K562 (cell line): ENCODE measurements around the gene BANP. TPM values are rescaled to one million over a fixed set of nuclear protein-coding genes. Genes with fewer than 3 reads are reported as not detected.

Experiments used
- HLTF ChIP-seq: fragments of 450-650 bp; IDR thresholded peaks from 2 replicates; pipeline ENCODE4 v1.6.1; 2016
- MYNN ChIP-seq, 2 experiments: sonication (generic); formaldehyde crosslinking in 1 of 2; IDR thresholded peaks; 2 replicates each; pipeline versions ENCODE4 v1.5.0 to v1.6.1; 2016 to 2020; ENCODE audit warnings: antibody characterized with exemption in 1 of 2, missing genetic modification reagents in 1 of 2
- OTX1 ChIP-seq: fragments of 450-650 bp; formaldehyde crosslinking; IDR thresholded peaks from 2 replicates; pipeline ENCODE4 v1.4.0; 2022; ENCODE audit warnings: mild to moderate bottlenecking
- RNF2 ChIP-seq: sonication (generic); IDR thresholded peaks from 2 replicates; pipeline ENCODE4 v1.6.1; 2016
- SNIP1 ChIP-seq: fragments of 450-650 bp; IDR thresholded peaks from 2 replicates; pipeline ENCODE4 v1.7.1; 2017; ENCODE audit warnings: low read depth, mild to moderate bottlenecking
- SP1 ChIP-seq: sonication (generic); formaldehyde crosslinking; IDR thresholded peaks from 2 replicates; pipeline ENCODE4 v1.8.1; 2022; ENCODE audit warnings: mild to moderate bottlenecking, missing genetic modification reagents
- SREBF2 ChIP-seq: sonication (generic); formaldehyde crosslinking; IDR thresholded peaks from 2 replicates; pipeline ENCODE4 v1.4.0; 2020; ENCODE audit warnings: mild to moderate bottlenecking, missing genetic modification reagents
- SRSF7 ChIP-seq: fragments of 200-400 bp; formaldehyde crosslinking; optimal IDR thresholded peaks from 2 replicates; pipeline ENCODE3; 2017; ENCODE audit warnings: mild to moderate bottlenecking, low read depth, low read length
- XRCC5 ChIP-seq: fragments of 200-400 bp; formaldehyde crosslinking; IDR thresholded peaks from 2 replicates; pipeline ENCODE4 v1.6.1; 2017; ENCODE audit warnings: low read depth, mild to moderate bottlenecking, low read length
- YBX1 ChIP-seq: fragments of 450-650 bp; IDR thresholded peaks from 2 replicates; pipeline ENCODE4 v1.7.1; 2016; ENCODE audit warnings: mild to moderate bottlenecking
- ZBTB7A ChIP-seq: IDR thresholded peaks from 2 replicates; pipeline ENCODE4 v1.6.1; 2011; ENCODE audit warnings: low read depth, mild to moderate bottlenecking, low read length, moderate library complexity, borderline replicate concordance; ENCODE audit not compliant: control insufficient read depth
- ZNF696 ChIP-seq: fragments of 250-450 bp; sonication (Bioruptor Pico); conservative IDR thresholded peaks from 2 replicates; pipeline ENCODE4 v1.4.0; 2020; ENCODE audit warnings: mild to moderate bottlenecking, moderate library complexity
- polyA plus RNA-seq, 8 experiments: library from polyadenylated mRNA; depleted of rRNA in 4 of 8; stranded (reverse) in 5 of 8; unstranded in 3 of 8; fragments of >200 nt; fragmentation: Nextera tagmentation in 2 of 8; fragmentation: Illumina TruSeq in 1 of 8; extraction: Ambion mirVana in 2 of 8; extraction: Trizol in 1 of 8; gene quantifications; 2 replicates each; pipeline versions ENCODE4 v1.2.1 to v1.2.3, GENCODE V29; 2011 to 2014; ENCODE audit warnings: inconsistent platforms in 1 of 8, missing spikeins in 1 of 8
- total RNA-seq, 7 experiments: library from RNA; depleted of rRNA in 6 of 7; stranded (reverse); fragments of >200 nt in 6 of 7; fragmentation: Illumina TruSeq in 2 of 7; extraction: Trizol in 2 of 7; gene quantifications; 2 replicates each; pipeline versions ENCODE4 v1.2.1 to v1.2.3, GENCODE V29; 2011 to 2021; ENCODE audit warnings: low replicate concordance in 1 of 7
- TF ChIP-seq, protein P1 (sequence below): fragments of 450-650 bp; IDR thresholded peaks from 2 replicates; pipeline ENCODE4 v1.6.1; 2016; ENCODE audit warnings: mild to moderate bottlenecking
- TF ChIP-seq, protein P2 (sequence below): IDR thresholded peaks from 3 replicates; pipeline ENCODE4 v1.6.1; 2011; ENCODE audit warnings: borderline replicate concordance, mild to moderate bottlenecking, moderate library complexity; ENCODE audit not compliant: insufficient read length; ENCODE audit errors: extremely low read depth
- TF ChIP-seq, protein P3 (sequence below): fragments of 450-650 bp; IDR thresholded peaks from 2 replicates; pipeline ENCODE4 v1.6.1; 2016; ENCODE audit warnings: low read depth, mild to moderate bottlenecking, moderate library complexity
- TF ChIP-seq, protein P4 (sequence below): fragments of 250-450 bp; sonication (Bioruptor Pico); IDR thresholded peaks from 2 replicates; pipeline ENCODE4 v1.4.0; 2020

The BANP gene
- total and polyA plus RNA-seq, 9 of the 15 experiments (the other 6 are each of a cell fraction or from before 2014, with no cell fraction given) = 4.6 to 22.1 (median 15.6) TPM

DNA sequence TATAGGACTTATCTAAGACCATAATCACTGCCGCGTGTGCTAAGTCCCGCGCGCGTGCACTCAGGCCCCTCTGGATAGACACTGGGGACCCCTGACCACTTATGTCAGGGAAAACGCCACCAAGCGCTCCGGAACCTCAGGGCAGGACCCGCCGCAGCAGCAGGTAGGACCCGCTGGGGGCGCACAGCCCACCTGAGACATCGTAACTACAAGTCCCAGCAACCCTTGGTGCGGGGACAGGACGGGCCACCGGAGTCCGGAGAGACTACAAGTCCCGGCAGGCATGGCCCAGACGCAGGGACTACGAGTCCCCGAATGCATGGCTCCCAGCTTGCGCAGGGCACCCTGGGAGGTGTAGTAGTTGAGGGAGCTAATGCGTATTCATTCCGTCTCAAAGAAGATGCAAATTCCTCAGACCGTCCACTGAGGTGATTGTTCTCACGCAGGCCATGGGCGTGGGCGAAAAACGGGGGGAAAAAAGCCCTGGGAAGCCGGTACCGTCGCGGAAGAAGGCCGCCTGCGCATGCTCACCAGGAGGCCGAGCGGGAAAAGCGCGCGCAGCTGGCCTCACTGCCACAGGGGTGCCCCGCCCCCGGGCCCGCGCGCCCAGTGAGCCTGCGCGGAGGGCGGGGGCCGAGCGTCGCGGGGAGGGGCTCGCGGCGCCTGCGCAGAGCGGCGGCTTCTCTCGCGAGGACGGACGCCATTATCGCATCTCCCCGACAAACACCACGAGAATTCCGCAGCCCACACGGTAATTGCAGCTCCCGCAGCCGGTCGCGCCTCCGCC is at the start of gene BANP (continued):
- TF ChIP-seq, protein P1, sequence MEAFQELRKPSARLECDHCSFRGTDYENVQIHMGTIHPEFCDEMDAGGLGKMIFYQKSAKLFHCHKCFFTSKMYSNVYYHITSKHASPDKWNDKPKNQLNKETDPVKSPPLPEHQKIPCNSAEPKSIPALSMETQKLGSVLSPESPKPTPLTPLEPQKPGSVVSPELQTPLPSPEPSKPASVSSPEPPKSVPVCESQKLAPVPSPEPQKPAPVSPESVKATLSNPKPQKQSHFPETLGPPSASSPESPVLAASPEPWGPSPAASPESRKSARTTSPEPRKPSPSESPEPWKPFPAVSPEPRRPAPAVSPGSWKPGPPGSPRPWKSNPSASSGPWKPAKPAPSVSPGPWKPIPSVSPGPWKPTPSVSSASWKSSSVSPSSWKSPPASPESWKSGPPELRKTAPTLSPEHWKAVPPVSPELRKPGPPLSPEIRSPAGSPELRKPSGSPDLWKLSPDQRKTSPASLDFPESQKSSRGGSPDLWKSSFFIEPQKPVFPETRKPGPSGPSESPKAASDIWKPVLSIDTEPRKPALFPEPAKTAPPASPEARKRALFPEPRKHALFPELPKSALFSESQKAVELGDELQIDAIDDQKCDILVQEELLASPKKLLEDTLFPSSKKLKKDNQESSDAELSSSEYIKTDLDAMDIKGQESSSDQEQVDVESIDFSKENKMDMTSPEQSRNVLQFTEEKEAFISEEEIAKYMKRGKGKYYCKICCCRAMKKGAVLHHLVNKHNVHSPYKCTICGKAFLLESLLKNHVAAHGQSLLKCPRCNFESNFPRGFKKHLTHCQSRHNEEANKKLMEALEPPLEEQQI = no peak; the same call in 1 of the 2 replicates
- TF ChIP-seq SREBF2 (CRISPR knock-in tag) (no peak), HLTF (no peak), SP1 (CRISPR knock-in tag) (peak; percentile 90), YBX1 (no peak), MYNN (IDR thresholded peaks at IDR 0.05) (no peak), MYNN (CRISPR knock-in tag; IDR thresholded peaks at IDR 0.05) (no peak), XRCC5 (peak; percentile 98), OTX1 (CRISPR knock-in tag) (0 out of 2 replicates have a peak, but pooled peaks have one; percentile 66), RNF2 (peak; percentile 85), SRSF7 (no peak), ZBTB7A (peak; percentile 98), SNIP1 (no peak), ZNF696 (CRISPR knock-in tag) (no peak)
- TF ChIP-seq, protein P2, sequence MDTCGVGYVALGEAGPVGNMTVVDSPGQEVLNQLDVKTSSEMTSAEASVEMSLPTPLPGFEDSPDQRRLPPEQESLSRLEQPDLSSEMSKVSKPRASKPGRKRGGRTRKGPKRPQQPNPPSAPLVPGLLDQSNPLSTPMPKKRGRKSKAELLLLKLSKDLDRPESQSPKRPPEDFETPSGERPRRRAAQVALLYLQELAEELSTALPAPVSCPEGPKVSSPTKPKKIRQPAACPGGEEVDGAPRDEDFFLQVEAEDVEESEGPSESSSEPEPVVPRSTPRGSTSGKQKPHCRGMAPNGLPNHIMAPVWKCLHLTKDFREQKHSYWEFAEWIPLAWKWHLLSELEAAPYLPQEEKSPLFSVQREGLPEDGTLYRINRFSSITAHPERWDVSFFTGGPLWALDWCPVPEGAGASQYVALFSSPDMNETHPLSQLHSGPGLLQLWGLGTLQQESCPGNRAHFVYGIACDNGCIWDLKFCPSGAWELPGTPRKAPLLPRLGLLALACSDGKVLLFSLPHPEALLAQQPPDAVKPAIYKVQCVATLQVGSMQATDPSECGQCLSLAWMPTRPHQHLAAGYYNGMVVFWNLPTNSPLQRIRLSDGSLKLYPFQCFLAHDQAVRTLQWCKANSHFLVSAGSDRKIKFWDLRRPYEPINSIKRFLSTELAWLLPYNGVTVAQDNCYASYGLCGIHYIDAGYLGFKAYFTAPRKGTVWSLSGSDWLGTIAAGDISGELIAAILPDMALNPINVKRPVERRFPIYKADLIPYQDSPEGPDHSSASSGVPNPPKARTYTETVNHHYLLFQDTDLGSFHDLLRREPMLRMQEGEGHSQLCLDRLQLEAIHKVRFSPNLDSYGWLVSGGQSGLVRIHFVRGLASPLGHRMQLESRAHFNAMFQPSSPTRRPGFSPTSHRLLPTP = no peak
- TF ChIP-seq, protein P3, sequence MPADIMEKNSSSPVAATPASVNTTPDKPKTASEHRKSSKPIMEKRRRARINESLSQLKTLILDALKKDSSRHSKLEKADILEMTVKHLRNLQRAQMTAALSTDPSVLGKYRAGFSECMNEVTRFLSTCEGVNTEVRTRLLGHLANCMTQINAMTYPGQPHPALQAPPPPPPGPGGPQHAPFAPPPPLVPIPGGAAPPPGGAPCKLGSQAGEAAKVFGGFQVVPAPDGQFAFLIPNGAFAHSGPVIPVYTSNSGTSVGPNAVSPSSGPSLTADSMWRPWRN = no peak
- TF ChIP-seq, protein P4, sequence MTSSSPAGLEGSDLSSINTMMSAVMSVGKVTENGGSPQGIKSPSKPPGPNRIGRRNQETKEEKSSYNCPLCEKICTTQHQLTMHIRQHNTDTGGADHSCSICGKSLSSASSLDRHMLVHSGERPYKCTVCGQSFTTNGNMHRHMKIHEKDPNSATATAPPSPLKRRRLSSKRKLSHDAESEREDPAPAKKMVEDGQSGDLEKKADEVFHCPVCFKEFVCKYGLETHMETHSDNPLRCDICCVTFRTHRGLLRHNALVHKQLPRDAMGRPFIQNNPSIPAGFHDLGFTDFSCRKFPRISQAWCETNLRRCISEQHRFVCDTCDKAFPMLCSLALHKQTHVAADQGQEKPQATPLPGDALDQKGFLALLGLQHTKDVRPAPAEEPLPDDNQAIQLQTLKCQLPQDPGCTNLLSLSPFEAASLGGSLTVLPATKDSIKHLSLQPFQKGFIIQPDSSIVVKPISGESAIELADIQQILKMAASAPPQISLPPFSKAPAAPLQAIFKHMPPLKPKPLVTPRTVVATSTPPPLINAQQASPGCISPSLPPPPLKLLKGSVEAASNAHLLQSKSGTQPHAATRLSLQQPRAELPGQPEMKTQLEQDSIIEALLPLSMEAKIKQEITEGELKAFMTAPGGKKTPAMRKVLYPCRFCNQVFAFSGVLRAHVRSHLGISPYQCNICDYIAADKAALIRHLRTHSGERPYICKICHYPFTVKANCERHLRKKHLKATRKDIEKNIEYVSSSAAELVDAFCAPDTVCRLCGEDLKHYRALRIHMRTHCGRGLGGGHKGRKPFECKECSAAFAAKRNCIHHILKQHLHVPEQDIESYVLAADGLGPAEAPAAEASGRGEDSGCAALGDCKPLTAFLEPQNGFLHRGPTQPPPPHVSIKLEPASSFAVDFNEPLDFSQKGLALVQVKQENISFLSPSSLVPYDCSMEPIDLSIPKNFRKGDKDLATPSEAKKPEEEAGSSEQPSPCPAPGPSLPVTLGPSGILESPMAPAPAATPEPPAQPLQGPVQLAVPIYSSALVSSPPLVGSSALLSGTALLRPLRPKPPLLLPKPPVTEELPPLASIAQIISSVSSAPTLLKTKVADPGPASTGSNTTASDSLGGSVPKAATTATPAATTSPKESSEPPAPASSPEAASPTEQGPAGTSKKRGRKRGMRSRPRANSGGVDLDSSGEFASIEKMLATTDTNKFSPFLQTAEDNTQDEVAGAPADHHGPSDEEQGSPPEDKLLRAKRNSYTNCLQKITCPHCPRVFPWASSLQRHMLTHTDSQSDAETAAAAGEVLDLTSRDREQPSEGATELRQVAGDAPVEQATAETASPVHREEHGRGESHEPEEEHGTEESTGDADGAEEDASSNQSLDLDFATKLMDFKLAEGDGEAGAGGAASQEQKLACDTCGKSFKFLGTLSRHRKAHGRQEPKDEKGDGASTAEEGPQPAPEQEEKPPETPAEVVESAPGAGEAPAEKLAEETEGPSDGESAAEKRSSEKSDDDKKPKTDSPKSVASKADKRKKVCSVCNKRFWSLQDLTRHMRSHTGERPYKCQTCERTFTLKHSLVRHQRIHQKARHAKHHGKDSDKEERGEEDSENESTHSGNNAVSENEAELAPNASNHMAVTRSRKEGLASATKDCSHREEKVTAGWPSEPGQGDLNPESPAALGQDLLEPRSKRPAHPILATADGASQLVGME (CRISPR knock-in tag) = peak; percentile 85; the same call in 1 of the 2 replicates
